GM12878 (cell line): ENCODE measurements around the gene RAB26. TPM values are rescaled to one million over a fixed set of nuclear protein-coding genes. Genes with fewer than 3 reads are reported as not detected.
A peak's percentile ranks its signal among the peaks of the same experiment; 100 is the strongest.

Source experiments
- ATAC-seq: fragments of 200-7000 bp; cut with Tn5 transposase; 3 replicates; pipeline ENCODE4 v1.9.1; 2020; ENCODE audit warnings: mild to moderate bottlenecking, moderate library complexity
- BruUV-seq: library from RNA; stranded (reverse); fragments of 400-500 nt; replicated peaks from 2 replicates; lab custom pipeline; 2021; lab: Mats Ljungman, UMichigan
- CTCF ChIA-PET: fragments of 300-600 bp; sonication (Branson Sonifier 250); formaldehyde crosslinking; extraction: SDS; loops from one replicate; lab custom pipeline; 2021; ENCODE audit warnings: inconsistent platforms; lab: Yijun Ruan, JAX
- POLR2A ChIA-PET: fragments of 350-600 bp; formaldehyde crosslinking; extraction: SDS; loops from one replicate; lab custom pipeline; 2021; ENCODE audit warnings: inconsistent platforms; lab: Charles Lee
- RAD21 ChIA-PET: fragments of 300-600 bp; sonication (Branson Sonifier 250); formaldehyde crosslinking; loops from one replicate; lab custom pipeline; 2023; ENCODE audit warnings: antibody characterized with exemption; ENCODE audit not compliant: unreplicated experiment; lab: Charles Lee
- SMC1A ChIA-PET: fragments of 300-600 bp; sonication (Branson Sonifier 250); formaldehyde crosslinking; loops from one replicate; lab custom pipeline; 2023; ENCODE audit not compliant: unreplicated experiment, uncharacterized antibody; lab: Charles Lee
- DNase-seq: peaks from one replicate; pipeline ENCODE4 v3.0.0-alpha.2; 2011; ENCODE audit warnings: low read depth, low spot score
- FAIRE-seq: peaks from 3 replicates; lab custom pipeline; 2011; peaks lifted over from hg19 to GRCh38; lab: Jason Lieb, UNC
- H2AFZ ChIP-seq: 2 replicates; pipeline ENCODE4 v1.6.0; 2011; ENCODE audit warnings: low read depth, low read length, control low read depth; ENCODE audit not compliant: control insufficient read depth
- H3K27ac ChIP-seq: 2 replicates; pipeline ENCODE4 v1.5.1; 2011; ENCODE audit warnings: control low read depth; ENCODE audit not compliant: control insufficient read depth, insufficient read depth
- H3K27me3 ChIP-seq, 2 experiments: replicated peaks in 1 of 2; 2 replicates each; pipeline versions ENCODE4 v1.6.0 to v1.6.1; 2011; ENCODE audit warnings: low read length in 1 of 2; ENCODE audit not compliant: control insufficient read depth in 2 of 2, insufficient read depth in 2 of 2
- H3K36me3 ChIP-seq, 2 experiments: 2 replicates each; pipeline ENCODE4 v1.5.1; 2011; ENCODE audit warnings: low read length in 1 of 2; ENCODE audit not compliant: control insufficient read depth in 2 of 2, insufficient read depth in 2 of 2
- H3K4me1 ChIP-seq: 2 replicates; pipeline ENCODE4 v1.6.1; 2011; ENCODE audit warnings: mild to moderate bottlenecking, low read length, moderate library complexity, mixed read lengths; ENCODE audit not compliant: control insufficient read depth, insufficient read depth
- H3K4me2 ChIP-seq: 2 replicates; pipeline ENCODE4 v1.6.0; 2011; ENCODE audit warnings: control low read depth; ENCODE audit not compliant: control insufficient read depth, insufficient read depth
- H3K4me3 ChIP-seq: fragments of 200-600 bp; sonication (generic); 2 replicates; pipeline ENCODE4 v1.5.1; 2016
- H3K79me2 ChIP-seq: 2 replicates; pipeline ENCODE4 v1.6.0; 2011; ENCODE audit warnings: low read length; ENCODE audit not compliant: control insufficient read depth, insufficient read depth
- H3K9ac ChIP-seq: 2 replicates; pipeline ENCODE4 v1.8.0; 2011; ENCODE audit warnings: low read length, control low read depth, mixed read lengths; ENCODE audit not compliant: control insufficient read depth, insufficient read depth
- H3K9me3 ChIP-seq: replicated peaks from 3 replicates; pipeline ENCODE4 v1.5.1; 2011; ENCODE audit warnings: mild to moderate bottlenecking, low read length; ENCODE audit not compliant: control insufficient read depth, insufficient read depth
- H4K20me1 ChIP-seq: 2 replicates; pipeline ENCODE4 v1.6.0; 2011; ENCODE audit not compliant: control insufficient read depth, insufficient read depth
- CBX3 ChIP-seq: fragments of 200-600 bp; sonication (generic); IDR thresholded peaks from 2 replicates; pipeline ENCODE4 v1.6.1; 2016; ENCODE audit warnings: low read depth, borderline replicate concordance
- CEBPB ChIP-seq, 2 experiments: fragments of 150-350 bp in 1 of 2; IDR thresholded peaks; 2 replicates each; pipeline ENCODE4 v1.6.1; 2012 to 2014; ENCODE audit warnings: low read depth in 2 of 2, low read length in 2 of 2, borderline replicate concordance in 1 of 2, inconsistent platforms in 1 of 2
- EED ChIP-seq: sonication (generic); IDR thresholded peaks from 2 replicates; pipeline ENCODE4 v1.6.1; 2016; ENCODE audit warnings: antibody characterized with exemption, low read depth
- GATAD2B ChIP-seq: fragments of 450-650 bp; conservative IDR thresholded peaks from 2 replicates; pipeline ENCODE4 v1.6.1; 2017; ENCODE audit warnings: low read depth, mild to moderate bottlenecking, moderate library complexity
- MYC ChIP-seq: IDR thresholded peaks from 2 replicates; pipeline ENCODE4 v1.6.1; 2011; ENCODE audit warnings: mild to moderate bottlenecking, low read length, moderate library complexity, inconsistent platforms; ENCODE audit not compliant: insufficient read depth, insufficient replicate concordance, insufficient read length, severe bottlenecking
- NFXL1 ChIP-seq: fragments of 450-650 bp; IDR thresholded peaks from 2 replicates; pipeline ENCODE4 v1.6.1; 2017; ENCODE audit warnings: antibody characterized with exemption, mild to moderate bottlenecking, borderline replicate concordance
- SREBF2 ChIP-seq: IDR thresholded peaks from 2 replicates; pipeline ENCODE4 v1.6.1; 2012; ENCODE audit warnings: mild to moderate bottlenecking, low read length
- USF2 ChIP-seq: IDR thresholded peaks from 2 replicates; pipeline ENCODE4 v1.6.1; 2011; ENCODE audit warnings: low read depth, low read length, improper control_type of control experiment, borderline replicate concordance
- ZNF217 ChIP-seq: fragments of 450-650 bp; IDR thresholded peaks from 2 replicates; pipeline ENCODE4 v1.6.1; 2017; ENCODE audit warnings: antibody characterized with exemption, mild to moderate bottlenecking
- WGBS: methylation state at CpG from one replicate; pipeline ENCODE4 v1.1.6; 2016; ENCODE audit warnings: low lambda C conversion rate; ENCODE audit not compliant: insufficient replicate concordance, insufficient coverage; ENCODE audit errors: missing lambda C conversion rate; 5-methylcytosine and 5-hydroxymethylcytosine counted together
- in situ Hi-C: fragments of 300-500 bp; cut with MboI; formaldehyde crosslinking; loops from 9 replicates; pipeline ENCODE4 v1.14.3; 2018; ENCODE audit warnings: mixed read lengths
- intact Hi-C: fragments of 100-400 bp; cut with micrococcal nuclease; formaldehyde crosslinking; loops from one replicate; pipeline ENCODE4 v1.14.2; 2022; ENCODE audit not compliant: unreplicated experiment
- polyA plus RNA-seq, 11 experiments: library from polyadenylated mRNA; depleted of rRNA in 4 of 11; unstranded in 6 of 11; stranded (reverse) in 5 of 11; fragments of >200 nt; fragmentation: Nextera tagmentation in 4 of 11; fragmentation: Illumina TruSeq in 1 of 11; extraction: Ambion mirVana in 4 of 11; extraction: Trizol in 1 of 11; gene quantifications; 1 replicate in 1 of 11; 2 replicates in 10 of 11; pipeline versions ENCODE4 v1.2.1 to v1.2.3, GENCODE V29; 2011 to 2016; ENCODE audit warnings: inconsistent platforms in 2 of 11, missing spikeins in 2 of 11, low read depth in 1 of 11
- total RNA-seq, 4 experiments: library from RNA; depleted of rRNA in 3 of 4; stranded (reverse); fragments of >200 nt in 3 of 4; fragmentation: Illumina TruSeq in 1 of 4; extraction: Trizol in 1 of 4; gene quantifications; 2 replicates each; pipeline versions ENCODE4 v1.2.1 to v1.2.3, GENCODE V29; 2013 to 2021
- TF ChIP-seq, protein P1 (sequence below): fragments of 450-650 bp; formaldehyde crosslinking; IDR thresholded peaks from 2 replicates; pipeline ENCODE4 v1.5.0; 2022; ENCODE audit warnings: mild to moderate bottlenecking, missing genetic modification characterization
- TF ChIP-seq, protein P2 (sequence below): IDR thresholded peaks from 2 replicates; pipeline ENCODE4 v1.6.1; 2012; ENCODE audit warnings: improper control_type of control experiment, low read depth, low read length; ENCODE audit not compliant: insufficient replicate concordance

RAB26 gene
- total and polyA plus RNA-seq, 10 of the 15 experiments (the other 5 are each of a cell fraction or from before 2014, with no cell fraction given), result 0.13 to 4.5 (median 0.33) TPM; not detected in 1

GRCh38 chr16:2177561-2177960 is 29.1 kb downstream of the RAB26 start:
- Histone ChIP-seq H3K79me2 (no peaks in the 10 kb centered on the region), H3K4me1 (no peaks in the 10 kb centered on the region), H3K27ac (no peak overlapping the region), H3K36me3 (peaks cover 7% of the 10 kb centered on the region in 2 experiments; a peak in 3 of 4 replicates), H4K20me1 (no peaks in the 10 kb centered on the region), H3K9me3 (no peaks in the 10 kb centered on the region), H3K4me2 (no peak overlapping the region), H3K4me3 (no peak overlapping the region), H2AFZ (no peak overlapping the region), H3K9ac (no peak overlapping the region), H3K27me3 (no peaks in the 10 kb centered on the region)
- RAD21 ChIA-PET, result no interaction called here
- SMC1A ChIA-PET, result no interaction called here
- DNase-seq, result no peak
- WGBS, result 93% methylated on average over 15 of the region's 20 CpGs
- POLR2A ChIA-PET, result no interaction called here
- CTCF ChIA-PET, result no interaction called here
- TF ChIP-seq, protein P1, sequence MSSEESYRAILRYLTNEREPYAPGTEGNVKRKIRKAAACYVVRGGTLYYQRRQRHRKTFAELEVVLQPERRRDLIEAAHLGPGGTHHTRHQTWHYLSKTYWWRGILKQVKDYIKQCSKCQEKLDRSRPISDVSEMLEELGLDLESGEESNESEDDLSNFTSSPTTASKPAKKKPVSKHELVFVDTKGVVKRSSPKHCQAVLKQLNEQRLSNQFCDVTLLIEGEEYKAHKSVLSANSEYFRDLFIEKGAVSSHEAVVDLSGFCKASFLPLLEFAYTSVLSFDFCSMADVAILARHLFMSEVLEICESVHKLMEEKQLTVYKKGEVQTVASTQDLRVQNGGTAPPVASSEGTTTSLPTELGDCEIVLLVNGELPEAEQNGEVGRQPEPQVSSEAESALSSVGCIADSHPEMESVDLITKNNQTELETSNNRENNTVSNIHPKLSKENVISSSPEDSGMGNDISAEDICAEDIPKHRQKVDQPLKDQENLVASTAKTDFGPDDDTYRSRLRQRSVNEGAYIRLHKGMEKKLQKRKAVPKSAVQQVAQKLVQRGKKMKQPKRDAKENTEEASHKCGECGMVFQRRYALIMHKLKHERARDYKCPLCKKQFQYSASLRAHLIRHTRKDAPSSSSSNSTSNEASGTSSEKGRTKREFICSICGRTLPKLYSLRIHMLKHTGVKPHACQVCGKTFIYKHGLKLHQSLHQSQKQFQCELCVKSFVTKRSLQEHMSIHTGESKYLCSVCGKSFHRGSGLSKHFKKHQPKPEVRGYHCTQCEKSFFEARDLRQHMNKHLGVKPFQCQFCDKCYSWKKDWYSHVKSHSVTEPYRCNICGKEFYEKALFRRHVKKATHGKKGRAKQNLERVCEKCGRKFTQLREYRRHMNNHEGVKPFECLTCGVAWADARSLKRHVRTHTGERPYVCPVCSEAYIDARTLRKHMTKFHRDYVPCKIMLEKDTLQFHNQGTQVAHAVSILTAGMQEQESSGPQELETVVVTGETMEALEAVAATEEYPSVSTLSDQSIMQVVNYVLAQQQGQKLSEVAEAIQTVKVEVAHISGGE (CRISPR knock-in tag), result no peak
- TF ChIP-seq SREBF2 (no peak), NFXL1 (no peak), CBX3 (no peak), CEBPB (IDR thresholded peaks at IDR 0.05; ENCODE audit: borderline replicate concordance in 1 of 2, low read depth in 2 of 2, low read length in 2 of 2) (no peak), ZNF217 (no peak), MYC (no peak), USF2 (no peak), EED (no peak), GATAD2B (no peak)
- TF ChIP-seq, protein P2, sequence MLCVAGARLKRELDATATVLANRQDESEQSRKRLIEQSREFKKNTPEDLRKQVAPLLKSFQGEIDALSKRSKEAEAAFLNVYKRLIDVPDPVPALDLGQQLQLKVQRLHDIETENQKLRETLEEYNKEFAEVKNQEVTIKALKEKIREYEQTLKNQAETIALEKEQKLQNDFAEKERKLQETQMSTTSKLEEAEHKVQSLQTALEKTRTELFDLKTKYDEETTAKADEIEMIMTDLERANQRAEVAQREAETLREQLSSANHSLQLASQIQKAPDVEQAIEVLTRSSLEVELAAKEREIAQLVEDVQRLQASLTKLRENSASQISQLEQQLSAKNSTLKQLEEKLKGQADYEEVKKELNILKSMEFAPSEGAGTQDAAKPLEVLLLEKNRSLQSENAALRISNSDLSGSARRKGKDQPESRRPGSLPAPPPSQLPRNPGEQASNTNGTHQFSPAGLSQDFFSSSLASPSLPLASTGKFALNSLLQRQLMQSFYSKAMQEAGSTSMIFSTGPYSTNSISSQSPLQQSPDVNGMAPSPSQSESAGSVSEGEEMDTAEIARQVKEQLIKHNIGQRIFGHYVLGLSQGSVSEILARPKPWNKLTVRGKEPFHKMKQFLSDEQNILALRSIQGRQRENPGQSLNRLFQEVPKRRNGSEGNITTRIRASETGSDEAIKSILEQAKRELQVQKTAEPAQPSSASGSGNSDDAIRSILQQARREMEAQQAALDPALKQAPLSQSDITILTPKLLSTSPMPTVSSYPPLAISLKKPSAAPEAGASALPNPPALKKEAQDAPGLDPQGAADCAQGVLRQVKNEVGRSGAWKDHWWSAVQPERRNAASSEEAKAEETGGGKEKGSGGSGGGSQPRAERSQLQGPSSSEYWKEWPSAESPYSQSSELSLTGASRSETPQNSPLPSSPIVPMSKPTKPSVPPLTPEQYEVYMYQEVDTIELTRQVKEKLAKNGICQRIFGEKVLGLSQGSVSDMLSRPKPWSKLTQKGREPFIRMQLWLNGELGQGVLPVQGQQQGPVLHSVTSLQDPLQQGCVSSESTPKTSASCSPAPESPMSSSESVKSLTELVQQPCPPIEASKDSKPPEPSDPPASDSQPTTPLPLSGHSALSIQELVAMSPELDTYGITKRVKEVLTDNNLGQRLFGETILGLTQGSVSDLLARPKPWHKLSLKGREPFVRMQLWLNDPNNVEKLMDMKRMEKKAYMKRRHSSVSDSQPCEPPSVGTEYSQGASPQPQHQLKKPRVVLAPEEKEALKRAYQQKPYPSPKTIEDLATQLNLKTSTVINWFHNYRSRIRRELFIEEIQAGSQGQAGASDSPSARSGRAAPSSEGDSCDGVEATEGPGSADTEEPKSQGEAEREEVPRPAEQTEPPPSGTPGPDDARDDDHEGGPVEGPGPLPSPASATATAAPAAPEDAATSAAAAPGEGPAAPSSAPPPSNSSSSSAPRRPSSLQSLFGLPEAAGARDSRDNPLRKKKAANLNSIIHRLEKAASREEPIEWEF, result no peak
- in situ Hi-C loops, result no loop called here
- BruUV-seq, result TSS peak; percentile 91
- intact Hi-C loops, result no loop called here
- FAIRE-seq, result no peak
- no peak for ATAC-seq
